NCI-H460 (cell line): ENCODE results near the gene ASXL1. TPM values are rescaled to one million over a fixed set of nuclear protein-coding genes. Genes with fewer than 3 reads are reported as not detected.
"Not testable (repeated sequence)": the region's sequence is repeated elsewhere in the genome, so short reads cannot be mapped to it uniquely, and the experiment has no call there.

Experiments used
- DNase-seq: peaks from one replicate; pipeline ENCODE4 v3.0.0-alpha.2; 2016; ENCODE audit warnings: low read depth; ENCODE audit errors: extremely low read depth
- total RNA-seq: library from RNA; depleted of rRNA; stranded (reverse); fragments of >200 nt; shearing (Covaris generic); gene quantifications from 2 replicates; pipeline ENCODE4 v1.2.3, GENCODE V29; 2014

Gene ASXL1
- total RNA-seq, 1 experiment from 2014 or later = 35.4 TPM

DNA sequence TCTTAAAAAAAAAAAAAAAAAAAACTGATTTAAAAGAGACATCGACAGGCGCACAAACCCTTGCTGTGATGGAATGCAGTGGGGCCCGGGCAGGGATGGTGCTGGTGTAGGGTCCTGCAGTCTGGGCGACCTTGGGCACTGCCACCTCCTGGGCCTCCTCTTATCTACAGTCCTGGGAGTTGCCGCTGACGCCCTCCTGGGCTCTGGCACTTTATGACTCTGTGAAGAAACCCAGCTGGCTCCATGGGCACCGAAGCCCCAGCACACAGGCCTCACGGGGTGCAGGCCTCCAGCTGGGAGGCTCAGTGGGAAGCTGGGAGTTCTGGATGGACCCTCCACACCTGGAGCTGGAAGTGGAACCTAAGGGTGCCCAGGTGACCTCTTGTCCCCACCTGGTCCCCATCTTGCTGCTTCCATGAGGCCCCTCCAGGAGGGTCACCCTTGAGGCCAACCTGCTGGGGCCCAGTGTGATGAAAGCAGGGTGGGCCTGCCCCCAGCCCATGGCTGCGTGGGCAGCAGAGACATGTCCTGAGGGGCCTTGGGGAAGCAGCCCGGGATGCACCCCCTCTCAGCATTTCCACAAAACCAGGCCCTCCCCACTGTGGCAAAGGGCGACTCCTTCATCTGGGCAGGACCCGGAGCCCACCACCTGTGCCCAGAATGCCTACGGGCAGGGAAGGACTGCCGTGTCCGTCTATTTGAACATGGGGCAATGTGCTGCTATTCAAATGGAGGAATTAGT, 104.9 kb downstream of the ASXL1 start:
- no peak for DNase-seq

DNA sequence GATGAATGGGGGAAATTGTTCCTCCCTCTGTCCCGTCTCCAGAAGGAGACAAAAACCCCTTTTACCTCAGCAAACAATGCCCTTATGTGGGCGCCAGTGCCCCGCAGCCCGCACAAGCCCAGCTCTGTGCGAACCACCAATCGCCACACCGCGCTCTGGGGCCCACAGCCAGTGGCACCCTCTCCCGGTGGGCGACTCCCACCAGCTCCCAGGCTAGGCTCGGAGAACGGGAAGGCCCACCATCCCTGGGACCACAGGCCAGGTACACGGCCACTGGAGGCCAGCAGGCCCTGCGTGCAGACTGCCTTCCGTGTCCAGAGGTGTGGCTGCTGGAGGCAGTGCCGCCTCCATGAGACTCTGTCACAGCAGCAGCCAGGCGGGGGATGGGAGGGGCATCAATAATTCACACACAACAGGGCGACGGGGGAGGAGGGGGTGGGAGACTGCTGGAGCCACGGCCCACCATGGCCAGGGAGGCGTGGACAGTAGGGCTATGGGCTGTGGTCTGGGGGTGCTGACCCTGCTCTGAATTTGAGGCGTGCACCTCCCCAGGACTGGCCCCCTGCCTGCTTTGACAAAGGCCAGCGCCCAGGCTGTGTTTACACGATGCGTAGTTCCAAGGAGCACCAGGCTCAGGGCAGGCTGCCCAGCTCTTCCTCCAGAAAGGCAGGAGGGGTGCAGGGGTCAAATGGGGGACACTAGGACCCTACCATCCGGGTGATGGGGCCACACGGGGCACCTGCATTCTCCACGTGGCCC, 105.7 kb downstream of the ASXL1 start:
- no peak for DNase-seq

GRCh38 chr20:32464401-32465091, 106.4 kb downstream of the ASXL1 start:
- DNase-seq = no peak

DNA sequence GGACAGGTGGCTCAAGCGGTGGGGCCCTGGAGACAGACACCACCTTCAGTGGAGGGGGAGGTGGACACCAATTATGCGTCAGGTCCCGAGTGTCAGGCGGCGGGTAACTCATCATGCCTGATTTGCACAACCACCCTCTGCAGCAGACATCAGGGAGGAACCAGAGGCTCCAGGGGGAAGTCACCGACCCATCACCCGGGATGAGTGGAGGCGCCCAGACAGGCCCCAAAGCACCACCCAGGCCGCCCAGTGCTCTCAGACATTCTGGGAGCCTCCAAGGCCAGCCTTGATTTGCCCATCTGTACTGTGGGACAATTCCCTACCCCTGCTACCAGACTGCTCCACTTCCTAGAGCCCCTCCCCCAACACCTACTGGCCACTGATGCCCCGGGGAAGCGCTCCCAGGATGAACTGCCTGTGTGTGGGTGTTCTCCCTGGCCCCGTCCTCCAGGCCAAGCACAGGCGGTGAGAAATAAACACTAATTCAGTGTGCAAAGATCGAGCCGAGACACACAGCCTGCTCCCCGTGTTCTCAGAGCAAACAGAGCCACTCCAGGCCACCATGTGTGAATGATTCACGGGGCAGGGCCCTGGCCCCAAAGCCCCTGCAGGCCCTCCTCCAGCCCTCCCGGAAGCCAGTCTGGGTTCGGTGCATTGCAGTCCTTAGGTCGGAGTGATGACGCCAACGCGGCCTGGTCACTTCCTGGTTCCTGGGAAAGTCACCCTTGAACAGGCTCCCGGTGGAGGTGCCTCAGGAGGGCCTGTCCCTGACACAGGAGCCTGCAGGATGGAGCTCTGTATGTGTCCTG, 107.2 kb downstream of the ASXL1 start:
- no peak for DNase-seq

DNA sequence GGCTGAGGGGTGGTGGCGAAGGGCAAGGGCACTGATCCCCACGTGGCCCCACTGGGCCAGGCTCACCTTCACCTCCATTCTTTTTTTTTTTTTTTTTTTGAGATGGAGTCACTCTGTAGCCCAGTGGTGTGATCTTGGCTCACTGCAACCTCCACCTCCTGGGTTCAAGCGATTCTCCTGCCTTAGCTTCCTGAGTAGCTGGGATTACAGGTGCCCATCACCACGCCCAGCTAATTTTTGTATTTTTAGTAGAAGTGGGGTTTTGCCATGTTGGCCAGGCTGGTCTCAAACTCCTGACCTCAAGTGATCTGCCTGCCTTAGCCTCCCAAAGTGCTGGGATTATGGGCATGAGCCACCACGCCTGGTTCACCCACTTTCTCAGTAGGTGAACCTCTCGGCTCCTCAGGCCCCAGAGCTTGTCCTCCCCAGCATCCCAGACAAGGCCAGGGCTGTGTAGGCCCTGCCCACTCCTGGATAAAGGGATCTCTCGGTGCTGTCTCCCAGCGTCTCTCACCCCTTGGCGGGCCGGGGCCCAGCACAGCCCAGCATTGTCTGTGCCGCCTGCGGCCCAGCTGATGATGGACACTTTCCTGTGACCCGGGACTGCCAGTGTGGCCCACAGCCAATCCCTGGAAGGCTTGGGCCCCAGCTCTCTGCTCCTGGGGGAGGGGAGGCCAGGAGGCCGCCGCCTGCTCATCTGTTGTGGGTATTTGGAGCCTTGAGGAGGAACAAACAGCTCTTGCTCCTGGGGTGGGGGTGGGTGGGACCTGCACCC, 108.0 kb downstream of the ASXL1 start:
- DNase-seq = not testable (repeated sequence)

DNA sequence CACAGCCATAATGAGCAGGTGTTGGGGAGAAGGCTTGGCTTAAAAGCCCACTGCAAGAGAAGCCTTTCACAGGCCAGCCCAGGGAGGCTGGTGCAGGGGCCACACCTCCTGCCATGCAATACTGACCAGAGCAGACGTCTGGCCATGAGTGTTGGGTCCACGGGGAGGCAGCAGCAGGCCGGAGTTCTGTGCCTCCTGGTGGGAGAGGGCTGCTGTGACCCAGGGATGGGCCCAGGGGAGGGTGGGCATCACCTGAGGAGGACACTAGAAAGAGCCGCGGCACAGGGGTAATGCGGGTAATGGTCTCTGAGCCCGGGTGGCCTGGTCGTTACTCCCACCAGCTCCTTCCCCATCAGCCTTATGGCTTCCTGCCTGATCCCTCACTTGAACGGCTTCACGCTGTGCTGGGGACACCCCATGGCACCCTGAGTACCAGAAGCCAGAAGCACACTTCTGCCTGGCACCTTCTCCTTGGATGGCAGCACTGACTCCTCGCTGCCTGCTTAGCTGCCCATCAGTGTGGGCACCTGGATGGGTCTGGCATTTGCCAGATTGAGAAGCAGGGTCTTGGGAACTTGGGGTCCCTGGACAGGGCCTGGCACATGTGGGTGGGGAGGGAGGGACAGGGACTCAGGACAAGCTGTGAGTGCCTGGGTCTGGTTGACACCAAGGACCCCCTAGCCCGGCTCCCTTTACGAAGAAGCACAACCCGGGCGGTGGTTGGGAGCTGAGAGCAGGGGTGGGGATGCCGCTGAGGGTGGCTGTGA, 108.8 kb downstream of the ASXL1 start:
- DNase-seq = no peak

DNA sequence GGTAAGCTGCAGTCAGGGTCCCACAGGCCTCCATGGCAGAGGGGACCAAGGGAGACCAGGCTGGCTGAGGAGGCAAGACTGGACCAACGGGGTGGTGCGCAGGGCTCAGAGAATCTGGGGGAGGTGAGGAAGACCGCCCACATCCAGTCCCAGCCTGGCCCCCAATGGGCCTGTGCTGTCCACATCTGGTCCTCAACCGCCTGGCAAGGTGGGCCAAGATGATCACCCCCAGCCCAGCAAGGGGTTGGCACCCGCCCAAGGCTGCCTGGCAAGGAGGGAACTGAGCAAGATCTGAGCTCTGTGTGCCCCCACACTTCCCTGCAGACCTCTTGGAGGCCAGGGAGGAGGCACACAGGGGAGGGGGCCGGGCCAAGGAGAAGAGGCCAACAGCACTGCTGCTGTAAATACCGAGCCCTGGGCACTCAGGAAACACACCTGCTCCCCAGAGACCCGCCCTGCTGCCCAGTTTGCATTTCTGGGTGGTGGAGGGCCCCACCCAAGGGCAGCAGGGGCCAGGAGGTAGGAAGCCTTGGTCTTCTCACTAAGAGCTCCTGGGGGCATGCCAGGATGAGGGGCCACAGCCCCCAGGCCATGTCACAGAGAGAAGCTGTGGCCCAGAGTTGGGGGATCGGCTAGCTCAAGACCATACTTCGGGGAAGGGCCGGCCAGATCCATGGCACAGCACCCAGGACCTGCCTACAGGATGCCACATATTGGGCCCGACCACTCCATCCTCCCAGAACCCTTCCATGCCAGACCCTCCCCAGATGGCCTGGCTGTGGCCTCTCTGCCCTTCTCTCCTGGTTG, 109.6 kb downstream of the ASXL1 start:
- no peak for DNase-seq

GRCh38 chr20:32468313-32468640, 110.1 kb downstream of the ASXL1 start:
- DNase-seq = no peak

- DNase-seq = no peak
Observed at GRCh38 chr20:32468860-32469259, 110.7 kb downstream of the ASXL1 start.

GRCh38 chr20:32470025-32470861, 112.1 kb downstream of the ASXL1 start:
- no peak for DNase-seq

- DNase-seq = no peak
Observed at GRCh38 chr20:32470940-32471339, 112.8 kb downstream of the ASXL1 start.

GRCh38 chr20:32472581-32473207, 114.6 kb downstream of the ASXL1 start:
- no peak for DNase-seq

GRCh38 chr20:32473231-32474008, 115.3 kb downstream of the ASXL1 start:
- no peak for DNase-seq

GRCh38 chr20:32474009-32474716, 116.0 kb downstream of the ASXL1 start:
- no peak for DNase-seq

DNA sequence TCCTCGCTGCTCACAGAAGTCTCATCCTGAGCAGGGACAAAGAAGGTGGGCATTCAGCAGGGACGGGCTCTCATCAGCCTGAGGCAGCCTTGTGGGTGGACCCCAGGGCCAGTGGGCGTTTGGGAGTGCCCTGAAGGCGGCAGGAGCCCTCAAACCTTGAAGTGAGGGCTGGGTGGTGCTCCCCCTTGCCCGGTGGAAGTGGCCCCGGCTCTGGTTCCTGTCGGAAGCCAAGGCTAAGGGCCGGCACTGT, 116.5 kb downstream of the ASXL1 start:
- DNase-seq = no peak
